ENCODE data around the gene ZSCAN4.

DNA sequence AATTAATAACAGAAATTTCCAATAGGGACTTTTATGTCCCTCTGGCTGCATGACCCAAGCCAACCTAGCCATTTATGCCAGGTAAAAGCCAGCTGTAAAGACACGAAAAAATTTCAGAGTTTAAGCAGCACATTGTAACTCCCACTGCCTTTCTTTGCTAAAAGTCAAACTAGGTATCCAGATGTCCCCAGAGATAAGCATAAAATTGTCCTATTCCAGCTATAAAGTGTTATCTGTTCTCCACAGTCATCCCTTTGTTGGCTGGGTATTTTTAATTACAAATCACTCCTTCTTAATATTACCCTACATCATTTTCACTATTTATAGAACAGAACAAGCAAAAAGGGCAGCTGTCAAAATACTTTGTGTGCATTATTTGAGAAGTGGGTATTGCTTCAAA lies 43.5 kb downstream of the ZSCAN4 start:
- TF ChIP-seq, protein P1, sequence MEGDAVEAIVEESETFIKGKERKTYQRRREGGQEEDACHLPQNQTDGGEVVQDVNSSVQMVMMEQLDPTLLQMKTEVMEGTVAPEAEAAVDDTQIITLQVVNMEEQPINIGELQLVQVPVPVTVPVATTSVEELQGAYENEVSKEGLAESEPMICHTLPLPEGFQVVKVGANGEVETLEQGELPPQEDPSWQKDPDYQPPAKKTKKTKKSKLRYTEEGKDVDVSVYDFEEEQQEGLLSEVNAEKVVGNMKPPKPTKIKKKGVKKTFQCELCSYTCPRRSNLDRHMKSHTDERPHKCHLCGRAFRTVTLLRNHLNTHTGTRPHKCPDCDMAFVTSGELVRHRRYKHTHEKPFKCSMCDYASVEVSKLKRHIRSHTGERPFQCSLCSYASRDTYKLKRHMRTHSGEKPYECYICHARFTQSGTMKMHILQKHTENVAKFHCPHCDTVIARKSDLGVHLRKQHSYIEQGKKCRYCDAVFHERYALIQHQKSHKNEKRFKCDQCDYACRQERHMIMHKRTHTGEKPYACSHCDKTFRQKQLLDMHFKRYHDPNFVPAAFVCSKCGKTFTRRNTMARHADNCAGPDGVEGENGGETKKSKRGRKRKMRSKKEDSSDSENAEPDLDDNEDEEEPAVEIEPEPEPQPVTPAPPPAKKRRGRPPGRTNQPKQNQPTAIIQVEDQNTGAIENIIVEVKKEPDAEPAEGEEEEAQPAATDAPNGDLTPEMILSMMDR (IDR thresholded peaks at IDR 0.05; ENCODE audit: insufficient read depth, low read length, poor library complexity, severe bottlenecking): no peak
- TF ChIP-seq EZH2phosphoT487 (conservative IDR thresholded peaks at IDR 0.05; ENCODE audit: low read length): no peak
